Measurements from ENCODE around the gene SPATC1L. TPM values are rescaled to one million over a fixed set of nuclear protein-coding genes. Genes with fewer than 3 reads are reported as not detected.

Gene SPATC1L
- total and polyA plus RNA-seq, 2 of the 8 experiments (the other 6 are each of a cell fraction or from before 2014, with no cell fraction given), result 24.9 to 50.0 TPM

DNA sequence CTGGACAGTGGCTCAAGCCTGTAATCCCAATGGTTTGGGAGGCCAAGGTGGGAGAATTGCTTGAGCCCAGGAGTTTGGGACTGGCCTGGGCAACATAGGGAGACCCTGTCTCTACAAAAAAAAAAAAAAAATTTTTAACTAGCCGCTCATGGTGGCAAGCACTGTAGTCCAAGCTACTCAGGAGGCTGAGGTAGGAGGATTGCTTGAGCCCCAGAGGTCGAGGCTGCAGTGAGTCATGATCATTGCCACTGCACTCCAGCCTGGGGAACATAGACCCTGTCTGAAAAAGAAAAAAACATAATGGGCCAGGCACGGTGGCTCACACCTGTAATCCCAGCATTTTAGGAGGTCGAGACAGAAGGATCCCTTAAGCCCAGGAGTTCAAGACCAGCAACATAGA is 5.3 kb downstream of the SPATC1L start (continued):
- TF ChIP-seq, protein P1, sequence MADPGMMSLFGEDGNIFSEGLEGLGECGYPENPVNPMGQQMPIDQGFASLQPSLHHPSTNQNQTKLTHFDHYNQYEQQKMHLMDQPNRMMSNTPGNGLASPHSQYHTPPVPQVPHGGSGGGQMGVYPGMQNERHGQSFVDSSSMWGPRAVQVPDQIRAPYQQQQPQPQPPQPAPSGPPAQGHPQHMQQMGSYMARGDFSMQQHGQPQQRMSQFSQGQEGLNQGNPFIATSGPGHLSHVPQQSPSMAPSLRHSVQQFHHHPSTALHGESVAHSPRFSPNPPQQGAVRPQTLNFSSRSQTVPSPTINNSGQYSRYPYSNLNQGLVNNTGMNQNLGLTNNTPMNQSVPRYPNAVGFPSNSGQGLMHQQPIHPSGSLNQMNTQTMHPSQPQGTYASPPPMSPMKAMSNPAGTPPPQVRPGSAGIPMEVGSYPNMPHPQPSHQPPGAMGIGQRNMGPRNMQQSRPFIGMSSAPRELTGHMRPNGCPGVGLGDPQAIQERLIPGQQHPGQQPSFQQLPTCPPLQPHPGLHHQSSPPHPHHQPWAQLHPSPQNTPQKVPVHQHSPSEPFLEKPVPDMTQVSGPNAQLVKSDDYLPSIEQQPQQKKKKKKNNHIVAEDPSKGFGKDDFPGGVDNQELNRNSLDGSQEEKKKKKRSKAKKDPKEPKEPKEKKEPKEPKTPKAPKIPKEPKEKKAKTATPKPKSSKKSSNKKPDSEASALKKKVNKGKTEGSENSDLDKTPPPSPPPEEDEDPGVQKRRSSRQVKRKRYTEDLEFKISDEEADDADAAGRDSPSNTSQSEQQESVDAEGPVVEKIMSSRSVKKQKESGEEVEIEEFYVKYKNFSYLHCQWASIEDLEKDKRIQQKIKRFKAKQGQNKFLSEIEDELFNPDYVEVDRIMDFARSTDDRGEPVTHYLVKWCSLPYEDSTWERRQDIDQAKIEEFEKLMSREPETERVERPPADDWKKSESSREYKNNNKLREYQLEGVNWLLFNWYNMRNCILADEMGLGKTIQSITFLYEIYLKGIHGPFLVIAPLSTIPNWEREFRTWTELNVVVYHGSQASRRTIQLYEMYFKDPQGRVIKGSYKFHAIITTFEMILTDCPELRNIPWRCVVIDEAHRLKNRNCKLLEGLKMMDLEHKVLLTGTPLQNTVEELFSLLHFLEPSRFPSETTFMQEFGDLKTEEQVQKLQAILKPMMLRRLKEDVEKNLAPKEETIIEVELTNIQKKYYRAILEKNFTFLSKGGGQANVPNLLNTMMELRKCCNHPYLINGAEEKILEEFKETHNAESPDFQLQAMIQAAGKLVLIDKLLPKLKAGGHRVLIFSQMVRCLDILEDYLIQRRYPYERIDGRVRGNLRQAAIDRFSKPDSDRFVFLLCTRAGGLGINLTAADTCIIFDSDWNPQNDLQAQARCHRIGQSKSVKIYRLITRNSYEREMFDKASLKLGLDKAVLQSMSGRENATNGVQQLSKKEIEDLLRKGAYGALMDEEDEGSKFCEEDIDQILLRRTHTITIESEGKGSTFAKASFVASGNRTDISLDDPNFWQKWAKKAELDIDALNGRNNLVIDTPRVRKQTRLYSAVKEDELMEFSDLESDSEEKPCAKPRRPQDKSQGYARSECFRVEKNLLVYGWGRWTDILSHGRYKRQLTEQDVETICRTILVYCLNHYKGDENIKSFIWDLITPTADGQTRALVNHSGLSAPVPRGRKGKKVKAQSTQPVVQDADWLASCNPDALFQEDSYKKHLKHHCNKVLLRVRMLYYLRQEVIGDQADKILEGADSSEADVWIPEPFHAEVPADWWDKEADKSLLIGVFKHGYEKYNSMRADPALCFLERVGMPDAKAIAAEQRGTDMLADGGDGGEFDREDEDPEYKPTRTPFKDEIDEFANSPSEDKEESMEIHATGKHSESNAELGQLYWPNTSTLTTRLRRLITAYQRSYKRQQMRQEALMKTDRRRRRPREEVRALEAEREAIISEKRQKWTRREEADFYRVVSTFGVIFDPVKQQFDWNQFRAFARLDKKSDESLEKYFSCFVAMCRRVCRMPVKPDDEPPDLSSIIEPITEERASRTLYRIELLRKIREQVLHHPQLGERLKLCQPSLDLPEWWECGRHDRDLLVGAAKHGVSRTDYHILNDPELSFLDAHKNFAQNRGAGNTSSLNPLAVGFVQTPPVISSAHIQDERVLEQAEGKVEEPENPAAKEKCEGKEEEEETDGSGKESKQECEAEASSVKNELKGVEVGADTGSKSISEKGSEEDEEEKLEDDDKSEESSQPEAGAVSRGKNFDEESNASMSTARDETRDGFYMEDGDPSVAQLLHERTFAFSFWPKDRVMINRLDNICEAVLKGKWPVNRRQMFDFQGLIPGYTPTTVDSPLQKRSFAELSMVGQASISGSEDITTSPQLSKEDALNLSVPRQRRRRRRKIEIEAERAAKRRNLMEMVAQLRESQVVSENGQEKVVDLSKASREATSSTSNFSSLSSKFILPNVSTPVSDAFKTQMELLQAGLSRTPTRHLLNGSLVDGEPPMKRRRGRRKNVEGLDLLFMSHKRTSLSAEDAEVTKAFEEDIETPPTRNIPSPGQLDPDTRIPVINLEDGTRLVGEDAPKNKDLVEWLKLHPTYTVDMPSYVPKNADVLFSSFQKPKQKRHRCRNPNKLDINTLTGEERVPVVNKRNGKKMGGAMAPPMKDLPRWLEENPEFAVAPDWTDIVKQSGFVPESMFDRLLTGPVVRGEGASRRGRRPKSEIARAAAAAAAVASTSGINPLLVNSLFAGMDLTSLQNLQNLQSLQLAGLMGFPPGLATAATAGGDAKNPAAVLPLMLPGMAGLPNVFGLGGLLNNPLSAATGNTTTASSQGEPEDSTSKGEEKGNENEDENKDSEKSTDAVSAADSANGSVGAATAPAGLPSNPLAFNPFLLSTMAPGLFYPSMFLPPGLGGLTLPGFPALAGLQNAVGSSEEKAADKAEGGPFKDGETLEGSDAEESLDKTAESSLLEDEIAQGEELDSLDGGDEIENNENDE (IDR thresholded peaks at IDR 0.05; ENCODE audit: insufficient replicate concordance, low read length), result no peak
- no peak for TF ChIP-seq BACH1 (IDR thresholded peaks at IDR 0.05; ENCODE audit: low read length)
- no peak for TF ChIP-seq TEAD4 (IDR thresholded peaks at IDR 0.05; ENCODE audit: low read depth, low read length)
